NCI-H69 (cell line): ENCODE data around the gene FOXO1.

Source experiments
- DNase-seq: peaks from one replicate; lab custom pipeline; 2025; lab: John Stamatoyannopoulos, UW

Gene FOXO1

GRCh38 chr13:40576369-40576768 lies 90.1 kb downstream of the FOXO1 start:
- DNase-seq, result no peak

DNA sequence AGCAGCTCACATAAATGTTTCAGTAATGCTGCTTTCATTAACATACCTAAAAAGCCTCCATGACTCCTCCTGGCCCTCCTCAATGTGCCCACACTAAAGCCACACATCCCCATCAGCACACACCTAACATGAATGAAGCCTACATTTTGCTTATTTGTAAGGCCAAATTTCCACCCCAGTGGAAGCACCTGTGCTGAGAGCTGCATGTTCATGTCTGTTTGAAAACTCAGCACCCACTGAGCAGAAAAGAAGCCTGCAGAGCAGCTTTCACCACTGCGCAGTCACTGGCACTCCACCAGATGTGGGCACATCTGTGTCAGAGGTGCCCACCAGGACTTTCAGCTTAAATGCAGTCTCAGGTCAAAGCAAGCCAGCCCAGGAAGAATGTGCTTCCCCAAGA lies 93.5 kb downstream of the FOXO1 start:
- DNase-seq, result no peak

GRCh38 chr13:40571338-40571963 lies 95.0 kb downstream of the FOXO1 start:
- no peak for DNase-seq

DNA sequence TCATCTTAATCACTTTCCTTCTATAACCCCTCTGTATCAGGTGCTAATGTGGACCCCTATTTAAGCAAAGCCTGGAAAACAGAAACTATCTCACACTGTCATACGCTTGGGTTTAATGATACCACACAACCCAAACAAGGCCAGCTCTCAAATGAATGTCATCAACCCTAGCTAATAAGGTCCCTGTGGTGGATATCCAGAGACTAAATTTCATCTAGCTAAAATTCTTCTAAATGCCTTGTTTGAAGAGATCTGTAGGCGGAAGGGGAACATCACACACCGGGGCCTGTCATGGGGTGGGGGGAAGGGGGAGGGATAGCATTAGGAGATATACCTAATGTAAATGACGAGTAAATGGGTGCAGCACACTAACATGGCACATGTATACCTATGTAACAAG lies 95.5 kb downstream of the FOXO1 start:
- DNase-seq, result no peak

- DNase-seq, result no peak
Measured at GRCh38 chr13:40569024-40569350, 97.5 kb downstream of the FOXO1 start.

DNA sequence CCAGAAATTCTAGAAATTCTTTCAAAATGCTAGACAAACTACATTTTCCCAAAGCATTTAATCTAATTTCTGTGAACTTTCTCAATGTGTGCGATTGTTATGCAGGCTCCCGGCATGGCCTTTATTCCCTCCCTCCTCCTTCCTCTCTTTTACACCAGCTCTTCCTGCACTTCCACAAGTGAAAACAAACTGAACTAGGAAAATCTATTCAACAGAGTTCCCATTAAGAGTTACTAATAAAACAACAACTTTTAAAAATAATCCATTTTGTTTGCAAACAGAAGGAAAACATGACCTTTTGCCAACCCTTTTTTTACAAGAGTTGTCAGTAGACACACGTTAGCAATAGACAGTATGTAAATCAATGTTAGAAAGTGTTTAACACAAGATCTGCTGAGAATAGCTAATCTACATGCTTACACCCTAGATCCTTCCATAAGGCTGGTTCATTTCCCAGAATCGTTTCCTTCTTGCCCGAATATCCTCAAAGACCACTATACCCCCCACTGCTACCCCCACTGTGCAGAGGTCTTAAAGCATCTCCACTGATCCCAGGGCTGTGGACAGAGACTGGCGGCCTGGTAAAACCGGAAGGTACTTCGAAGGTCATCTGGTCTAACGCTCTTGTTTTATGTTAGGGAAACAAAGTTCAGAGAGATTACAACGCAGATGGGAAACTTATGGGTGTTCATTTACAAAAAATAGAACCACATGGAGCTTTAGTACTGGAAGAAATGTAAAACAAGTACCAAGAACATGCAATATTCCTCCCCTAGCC lies 98.0 kb downstream of the FOXO1 start:
- no peak for DNase-seq

- DNase-seq, result no peak
Measured at GRCh38 chr13:40566811-40567210, 99.6 kb downstream of the FOXO1 start.

DNA sequence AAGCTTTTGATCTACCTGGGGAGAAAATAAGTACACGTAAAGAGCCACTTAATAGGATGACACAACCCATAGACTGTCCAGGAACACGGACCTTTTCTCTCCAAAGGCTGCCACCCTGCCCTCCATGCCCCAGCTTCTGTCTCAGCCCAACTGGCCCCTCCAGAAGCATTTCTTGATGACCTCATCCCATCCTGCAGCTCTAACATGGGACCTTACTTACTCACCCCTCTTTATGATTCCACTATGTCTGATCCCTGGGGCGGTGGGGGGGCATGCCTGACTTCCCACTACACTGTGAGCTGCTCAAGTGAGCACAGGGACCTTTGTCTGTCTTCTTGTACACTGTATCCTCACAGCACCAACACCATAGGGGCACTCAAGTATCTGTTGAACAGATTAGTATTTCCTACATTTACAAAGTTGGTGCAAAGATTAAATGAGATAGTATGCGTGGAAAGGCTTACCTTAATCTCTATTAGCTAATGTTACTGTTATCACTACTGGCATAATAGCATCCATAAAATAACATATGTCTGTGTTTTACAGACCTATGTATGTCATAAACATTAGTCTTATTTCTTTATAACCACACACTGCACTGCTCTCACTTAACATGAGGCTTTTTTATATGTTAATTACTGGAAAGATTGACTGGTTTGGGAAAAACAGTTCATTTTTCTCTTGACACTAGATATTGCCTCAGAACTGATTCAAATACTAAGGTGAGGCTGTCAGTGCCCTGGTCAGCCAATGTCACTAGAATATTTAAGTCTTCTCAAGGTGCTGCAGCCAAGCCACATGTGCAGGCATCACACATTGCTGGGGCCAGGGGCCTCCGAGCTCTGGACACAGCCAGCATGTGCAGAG lies 100.9 kb downstream of the FOXO1 start:
- no peak for DNase-seq

DNA sequence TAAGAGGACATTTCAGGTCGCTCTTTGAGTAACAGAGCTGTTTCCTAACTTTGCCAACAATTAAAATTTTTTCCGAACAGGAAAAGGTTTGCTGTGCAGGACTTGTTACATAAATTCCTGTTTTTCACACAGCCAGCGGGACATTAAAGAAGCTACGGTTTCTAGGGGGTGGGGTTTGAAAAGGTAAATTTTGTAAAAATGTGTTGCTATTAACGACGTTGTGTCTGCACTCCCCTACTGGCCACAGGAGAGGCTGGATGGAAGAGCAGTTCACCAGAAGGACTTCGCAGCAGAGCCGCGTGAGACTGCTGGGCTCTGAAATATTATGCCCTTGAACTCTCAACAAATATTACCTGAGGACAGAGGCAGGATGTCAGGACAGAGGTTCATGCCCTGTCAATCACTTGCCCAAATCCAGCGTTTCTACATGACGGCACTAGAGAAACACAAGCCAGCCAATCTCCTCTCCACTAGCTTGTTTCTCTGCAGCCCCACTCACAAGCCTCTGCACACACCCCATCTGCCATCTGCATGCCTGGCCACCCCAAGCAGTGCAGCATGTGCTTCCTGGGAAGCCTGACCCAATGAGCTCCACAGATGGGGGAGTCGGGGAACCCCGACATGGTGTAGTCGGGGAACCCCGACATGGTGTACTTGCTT lies 102.0 kb downstream of the FOXO1 start:
- DNase-seq, result no peak

DNA sequence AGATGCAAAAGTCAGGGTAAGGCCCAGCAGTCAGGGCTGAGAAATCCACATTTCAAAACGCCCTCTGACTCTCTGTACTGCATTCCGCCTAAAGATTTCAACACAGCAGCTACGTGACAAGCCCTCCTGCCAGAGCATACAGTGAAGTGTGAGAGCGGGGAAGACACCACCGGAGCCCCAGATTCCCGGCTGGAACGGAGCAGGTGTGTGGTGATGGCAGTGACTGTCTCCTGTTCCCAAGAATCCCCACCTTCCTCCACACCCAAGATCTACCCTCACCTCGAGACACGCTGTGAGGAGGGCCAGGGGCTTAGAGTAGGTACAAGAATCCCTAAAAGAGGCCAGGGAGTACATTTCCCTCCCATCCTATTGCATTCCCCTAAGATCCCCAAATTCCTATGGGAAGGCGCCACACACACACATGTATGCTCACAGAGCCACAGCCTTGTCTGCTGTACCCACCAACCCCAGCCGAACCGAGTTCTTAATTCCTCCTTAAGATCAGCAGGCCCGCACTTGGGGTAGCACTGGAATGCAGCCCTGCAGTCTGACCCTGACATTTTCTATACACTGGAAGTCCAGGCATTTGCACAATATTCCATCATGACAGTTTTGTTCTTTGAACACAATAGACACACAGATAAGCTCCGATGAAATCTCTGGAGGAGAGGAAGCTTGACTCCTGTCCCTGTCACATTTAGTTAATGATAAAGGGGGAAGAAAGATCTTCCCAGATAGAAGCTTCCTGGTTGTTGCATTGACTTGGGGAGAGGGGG lies 102.9 kb downstream of the FOXO1 start:
- no peak for DNase-seq

- no peak for DNase-seq
Measured at GRCh38 chr13:40562975-40563349, 103.5 kb downstream of the FOXO1 start.

- no peak for DNase-seq
Measured at GRCh38 chr13:40559915-40560314, 106.5 kb downstream of the FOXO1 start.

GRCh38 chr13:40558656-40559055 lies 107.8 kb downstream of the FOXO1 start:
- no peak for DNase-seq

DNA sequence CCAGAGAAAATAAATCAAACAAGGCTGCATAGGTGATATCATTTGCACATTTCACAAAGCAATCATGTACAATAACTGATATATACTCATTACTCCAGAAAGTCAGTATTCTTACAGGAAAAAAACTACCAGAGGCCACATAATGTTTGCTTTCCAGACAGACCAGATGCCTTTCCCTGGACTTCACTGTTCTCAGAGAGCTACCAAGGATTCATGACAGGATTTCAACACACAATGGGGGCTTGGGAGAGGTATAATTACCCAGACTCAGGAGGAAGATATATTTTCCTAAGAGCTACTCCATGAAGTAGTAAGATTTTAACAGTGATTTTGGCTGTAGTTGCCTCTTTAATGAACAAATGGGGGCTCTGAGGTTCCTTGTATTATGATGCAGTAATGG lies 110.0 kb downstream of the FOXO1 start:
- DNase-seq, result no peak

DNA sequence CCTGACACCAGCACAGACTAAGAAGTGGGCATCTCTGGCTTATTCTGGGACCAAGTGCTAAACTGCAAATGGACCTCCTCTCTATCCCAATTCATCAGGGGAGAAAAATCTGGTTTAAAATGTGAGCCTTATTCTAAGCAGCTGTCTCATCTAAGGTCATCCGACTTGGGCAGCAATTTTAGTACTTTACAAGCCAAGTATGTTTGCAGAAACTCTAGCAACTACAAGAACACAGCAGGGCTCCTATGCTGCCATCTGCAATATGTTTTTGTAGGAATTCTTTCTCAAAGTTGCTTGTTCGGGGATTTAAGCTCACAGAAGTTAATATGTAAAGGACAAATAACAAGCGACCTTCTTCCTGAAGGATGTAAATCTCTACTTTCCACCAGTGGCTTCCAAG lies 113.1 kb downstream of the FOXO1 start:
- DNase-seq, result no peak

DNA sequence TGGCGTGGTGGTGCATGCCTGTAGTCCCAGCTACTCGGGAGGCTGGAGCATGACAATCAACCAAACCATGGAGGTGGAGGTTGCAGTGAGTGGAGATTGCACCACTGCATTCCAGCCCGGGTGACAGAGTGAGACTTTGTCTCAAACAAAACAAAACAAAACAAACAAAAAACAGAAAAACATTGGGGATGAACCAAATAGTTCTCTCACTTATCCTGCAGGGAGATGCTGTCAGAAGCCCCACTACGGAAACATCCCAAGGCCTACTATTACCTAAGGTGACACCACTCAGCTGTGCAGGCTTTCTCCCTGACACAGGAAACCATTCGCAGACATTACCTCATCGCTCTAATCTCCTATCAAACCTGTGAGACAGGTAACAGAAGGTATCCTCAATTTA lies 113.5 kb downstream of the FOXO1 start:
- DNase-seq, result no peak

DNA sequence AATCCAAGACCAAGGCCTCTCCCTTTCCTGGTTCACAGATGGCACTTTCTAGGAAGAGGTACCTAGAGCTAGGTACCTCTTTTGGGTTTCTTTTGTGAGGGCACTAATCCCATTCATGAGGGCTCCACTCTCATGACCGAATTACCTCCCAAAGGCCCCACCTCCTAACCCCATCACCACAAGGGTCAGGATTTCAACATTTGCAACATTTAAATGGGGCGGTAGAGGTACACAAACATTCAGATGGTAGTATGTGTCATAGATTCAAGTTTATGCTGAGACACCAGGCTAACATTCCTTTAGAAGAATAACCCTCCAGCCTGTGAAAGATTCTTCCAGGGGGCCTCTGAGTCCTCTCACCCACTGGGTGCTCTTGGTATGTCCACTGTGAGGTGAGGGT lies 116.3 kb downstream of the FOXO1 start:
- DNase-seq, result no peak

DNA sequence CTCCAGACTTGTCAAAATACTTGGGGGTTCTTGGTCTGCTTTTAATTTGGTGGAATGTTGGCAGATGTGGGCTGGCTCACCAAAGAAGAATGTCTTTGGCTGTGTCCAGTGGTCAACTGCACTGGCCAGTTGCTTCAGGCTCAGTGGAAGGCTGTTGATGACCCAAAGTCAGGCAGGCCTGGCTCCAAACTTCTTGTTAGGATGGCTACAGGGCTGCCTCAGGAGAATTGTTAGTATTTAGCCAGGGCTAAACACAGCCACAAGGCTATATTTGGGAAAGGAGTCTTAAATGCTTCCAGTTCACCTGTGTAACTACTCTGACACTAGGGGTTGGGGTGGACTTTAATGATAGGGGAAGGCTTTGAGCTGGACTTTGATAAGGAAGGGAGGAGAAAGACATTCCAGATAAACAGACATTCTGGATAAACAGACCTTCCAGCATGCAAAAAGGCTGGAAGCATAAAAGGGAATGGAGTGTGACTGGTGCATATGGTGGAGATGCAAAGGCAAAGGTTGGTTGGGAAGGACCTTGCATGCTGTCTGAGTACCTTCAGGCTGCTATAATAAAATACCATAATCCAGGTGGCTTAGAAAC lies 116.8 kb downstream of the FOXO1 start:
- no peak for DNase-seq

GRCh38 chr13:40547591-40548315 lies 118.7 kb downstream of the FOXO1 start:
- no peak for DNase-seq

DNA sequence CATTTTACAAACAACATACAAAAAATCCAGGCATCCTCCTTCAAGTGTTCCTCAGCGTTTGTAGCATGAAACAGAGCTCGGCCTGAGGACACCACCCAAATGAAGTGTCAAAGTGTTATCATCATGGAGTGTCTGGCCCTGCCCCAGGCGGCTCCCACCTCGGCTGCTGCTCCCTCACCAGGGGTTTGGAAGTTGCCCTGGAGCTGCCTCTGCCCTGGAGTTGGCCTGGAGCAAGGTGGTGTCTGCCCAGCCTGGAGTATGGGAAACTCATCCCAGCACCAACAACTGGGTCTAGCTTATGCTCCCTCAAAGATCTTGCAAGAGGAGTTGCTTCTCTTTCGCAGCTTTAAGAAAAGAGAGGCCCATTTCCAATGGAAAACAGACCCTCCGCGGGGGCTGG lies 120.4 kb downstream of the FOXO1 start:
- no peak for DNase-seq
